Mesenteric fat pad (tissue), 1 donor: Measurements from ENCODE around the gene KRTAP1-1. TPM values are rescaled to one million over a fixed set of nuclear protein-coding genes. Genes with fewer than 3 reads are reported as not detected.
"Not testable (repeated sequence)": the region's sequence is repeated elsewhere in the genome, so short reads cannot be mapped to it uniquely, and the experiment has no call there.

ENCODE experiments used
- DNase-seq: peaks from one replicate; pipeline ENCODE4 v3.0.0-alpha.2; 2020; ENCODE audit warnings: low spot score
- total RNA-seq: library from RNA; stranded (reverse); fragmentation: NEBNext Ultra II Directional; extraction: Animal tissue kit (Norgen Biotek cat#: 25700); gene quantifications from one replicate; pipeline ENCODE4 v1.2.1, GENCODE V29; 2021
- donor health status: DM: yes; HTN: yes; CAD: no.

Gene KRTAP1-1
- total RNA-seq, 1 donor from 2014 or later = not detected

DNA sequence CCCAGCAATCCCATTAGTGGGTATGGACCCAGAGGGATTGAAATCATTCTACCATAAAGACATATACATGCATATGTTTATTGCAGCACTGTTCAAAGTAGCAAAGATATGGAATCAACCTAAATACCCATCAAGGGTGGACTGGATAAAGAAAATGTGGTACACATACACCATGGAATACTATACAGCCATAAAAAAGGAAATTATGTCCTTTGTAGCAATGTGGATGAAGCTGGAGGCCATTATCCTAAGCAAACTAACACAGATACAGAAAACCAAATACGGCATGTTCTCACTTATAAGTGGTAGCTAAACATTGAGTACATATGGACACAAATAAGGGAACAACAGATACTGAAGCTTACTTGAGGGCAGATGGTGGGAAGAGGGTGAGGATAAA, 16.3 kb upstream of the KRTAP1-1 start:
- DNase-seq = no peak

DNA sequence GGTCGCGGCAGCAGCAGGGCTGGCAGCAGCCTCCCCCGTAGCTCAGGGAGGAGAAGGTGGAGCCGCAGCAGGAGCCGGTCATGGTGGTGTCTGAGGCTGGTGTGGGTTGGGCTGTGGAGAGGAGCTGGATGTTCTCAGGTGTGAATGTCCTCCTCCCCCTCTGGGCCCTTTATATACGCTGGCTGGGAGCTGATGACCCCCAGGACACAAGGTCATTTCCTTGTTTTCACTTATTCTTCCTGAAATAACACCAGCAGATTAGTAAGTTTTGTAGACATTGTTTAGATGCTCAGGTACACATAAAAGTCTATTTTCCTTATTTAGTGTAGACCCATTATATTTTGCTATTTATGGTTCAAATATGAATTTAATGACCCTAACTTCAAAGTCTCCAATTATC, 13.9 kb upstream of the KRTAP1-1 start, which contains the start of gene KRTAP2-2:
Gene KRTAP2-2, minus strand, starts transcription at position 101 of the 400 bp plus-strand sequence. Its CDS starts 19 bp downstream, at position 82.
- not testable (repeated sequence) for DNase-seq

DNA sequence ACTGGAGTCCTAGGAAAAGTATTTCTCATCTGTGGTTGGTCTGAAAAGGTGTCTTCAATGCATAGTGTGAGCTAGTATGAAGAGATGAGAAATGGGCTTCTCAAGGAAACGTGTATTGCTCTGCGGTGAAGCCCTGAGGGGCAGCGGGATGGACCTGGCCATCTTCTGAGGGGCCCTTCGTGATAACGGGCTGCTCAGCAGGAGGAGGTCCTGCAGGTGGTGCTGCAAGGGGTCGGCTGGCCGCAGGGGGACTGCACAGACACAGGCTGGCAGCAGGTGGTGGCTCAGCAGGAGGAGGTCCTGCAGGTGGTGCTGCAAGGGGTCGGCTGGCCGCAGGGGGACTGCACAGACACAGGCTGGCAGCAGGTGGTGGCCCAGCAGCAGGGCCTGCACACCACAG, 13.3 kb upstream of the KRTAP1-1 start:
- not testable (repeated sequence) for DNase-seq

DNA sequence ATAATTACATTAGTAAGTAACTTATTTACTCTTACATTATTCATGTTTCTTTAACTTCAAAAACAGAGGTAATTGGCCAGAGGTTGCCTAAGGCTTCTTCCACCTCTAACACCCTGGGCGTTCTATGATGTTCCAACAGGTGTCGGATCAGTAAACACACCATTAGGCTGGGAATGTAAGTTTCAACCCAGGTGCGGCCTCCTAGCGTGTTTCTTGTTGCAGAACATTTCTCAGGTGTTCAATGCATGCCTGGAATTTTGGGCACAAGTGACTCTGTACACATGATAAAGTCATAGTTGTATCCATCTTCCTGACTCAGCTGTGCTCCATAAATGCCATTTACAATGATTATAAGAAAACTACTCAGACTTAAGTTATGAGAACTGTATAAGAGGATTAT, 12.8 kb upstream of the KRTAP1-1 start:
- DNase-seq = no peak

DNA sequence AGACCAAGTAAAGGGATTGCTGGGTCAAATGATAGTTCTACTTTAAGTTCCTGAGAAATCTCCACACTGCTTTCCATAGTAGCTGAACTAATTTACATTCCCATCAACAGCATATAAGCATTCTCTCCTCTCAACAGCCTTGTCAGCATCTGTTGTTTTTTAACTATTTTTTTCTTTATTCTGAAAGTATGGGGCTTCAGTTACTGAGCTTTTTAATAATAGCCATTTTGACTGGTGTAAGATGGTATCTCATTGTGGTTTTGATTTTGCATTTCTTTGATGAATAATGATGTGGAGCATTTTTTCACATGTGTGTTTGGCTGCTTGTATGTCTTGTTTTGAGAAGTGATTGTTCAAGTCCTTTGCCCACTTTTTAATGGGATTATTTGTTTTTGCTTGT, 11.3 kb upstream of the KRTAP1-1 start:
- no peak for DNase-seq

DNA sequence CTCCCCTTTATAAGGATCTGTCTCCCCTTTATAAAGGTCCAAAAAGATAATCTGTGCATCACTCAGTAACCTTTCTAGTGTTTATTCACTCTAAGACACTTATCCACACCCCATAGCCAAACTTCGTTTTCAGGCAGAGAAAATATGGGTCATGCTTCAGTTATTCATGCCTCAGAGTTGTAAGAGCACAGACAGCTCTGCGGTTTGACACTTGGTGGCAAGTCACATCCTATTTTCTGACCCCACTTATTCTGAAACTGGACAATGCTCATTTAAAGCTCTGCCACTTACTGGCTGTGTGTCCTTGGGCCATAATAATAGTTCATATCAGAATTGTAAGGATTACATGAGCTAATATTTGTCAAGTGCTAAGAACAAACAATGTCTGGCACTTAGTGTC, 7.9 kb upstream of the KRTAP1-1 start:
- no peak for DNase-seq

DNA sequence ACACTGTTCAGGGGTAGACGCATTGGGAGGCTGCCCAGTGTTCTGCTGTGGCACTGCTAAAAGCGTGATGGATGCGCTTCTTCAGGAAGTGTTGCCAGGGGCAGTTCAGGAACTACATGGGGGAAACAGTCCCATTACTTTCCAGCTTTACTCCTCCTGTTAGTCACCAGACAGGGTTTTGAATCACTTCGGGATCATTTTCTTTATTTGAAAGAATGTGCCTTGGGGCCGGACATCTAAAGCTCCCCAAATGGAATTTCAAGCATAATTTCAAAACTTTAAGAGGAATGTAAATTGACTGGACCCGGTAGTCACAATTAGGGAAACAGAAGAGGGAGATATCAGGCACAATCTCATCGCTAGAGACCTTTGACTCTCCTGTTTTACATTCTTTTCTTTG, 7.2 kb upstream of the KRTAP1-1 start:
- no peak for DNase-seq

DNA sequence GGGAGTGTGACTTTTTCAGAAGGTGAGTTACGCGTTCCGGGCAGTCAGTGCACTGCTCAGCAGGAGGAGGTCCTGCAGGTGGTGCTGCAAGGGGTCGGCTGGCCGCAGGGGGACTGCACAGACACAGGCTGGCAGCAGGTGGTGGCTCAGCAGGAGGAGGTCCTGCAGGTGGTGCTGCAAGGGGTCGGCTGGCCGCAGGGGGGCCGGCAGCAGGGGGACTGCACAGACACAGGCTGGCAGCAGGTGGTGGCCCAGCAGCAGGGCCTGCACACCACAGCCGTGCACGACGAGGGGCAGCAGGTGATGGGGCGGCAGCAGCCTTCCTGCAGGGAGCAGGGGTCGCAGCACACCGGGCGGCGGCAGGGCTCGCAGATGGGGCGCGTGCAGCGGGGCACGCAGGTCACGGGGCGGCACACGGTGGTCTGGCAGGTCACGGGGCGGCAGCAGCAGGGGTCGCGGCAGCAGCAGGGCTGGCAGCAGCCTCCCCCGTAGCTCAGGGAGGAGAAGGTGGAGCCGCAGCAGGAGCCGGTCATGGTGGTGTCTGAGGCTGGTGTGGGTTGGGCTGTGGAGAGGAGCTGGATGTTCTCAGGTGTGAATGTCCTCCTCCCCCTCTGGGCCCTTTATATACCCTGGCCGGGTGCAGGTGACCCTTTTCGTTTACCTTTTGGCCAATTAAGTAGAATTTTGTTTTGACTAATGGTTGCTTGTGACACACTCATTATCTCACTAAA, 5.7 kb upstream of the KRTAP1-1 start, which contains the start of gene KRTAP2-1:
Gene KRTAP2-1, minus strand, starts transcription at position 582 of the 731 bp plus-strand sequence. Its CDS starts 49 bp downstream, at position 533.
- DNase-seq = not testable (repeated sequence)

DNA sequence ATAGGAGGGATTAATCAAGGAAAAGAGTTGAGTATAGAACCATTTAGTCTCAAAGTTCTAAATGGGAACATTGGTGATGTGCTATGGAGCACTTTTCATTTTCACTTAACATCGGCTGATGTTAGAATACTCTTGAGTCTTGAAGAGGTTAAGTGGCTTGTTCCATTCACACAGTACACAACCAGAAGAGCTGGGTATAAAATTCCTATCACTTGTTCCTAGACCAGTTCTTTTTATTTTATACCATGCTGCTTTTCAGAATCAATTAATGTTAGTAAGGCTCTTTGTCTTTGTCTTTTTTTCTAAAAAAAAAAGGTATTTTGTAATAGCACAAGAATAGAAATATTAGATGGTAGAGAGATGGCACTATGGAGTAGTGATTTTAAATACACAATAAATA, 1.7 kb upstream of the KRTAP1-1 start:
- no peak for DNase-seq

DNA sequence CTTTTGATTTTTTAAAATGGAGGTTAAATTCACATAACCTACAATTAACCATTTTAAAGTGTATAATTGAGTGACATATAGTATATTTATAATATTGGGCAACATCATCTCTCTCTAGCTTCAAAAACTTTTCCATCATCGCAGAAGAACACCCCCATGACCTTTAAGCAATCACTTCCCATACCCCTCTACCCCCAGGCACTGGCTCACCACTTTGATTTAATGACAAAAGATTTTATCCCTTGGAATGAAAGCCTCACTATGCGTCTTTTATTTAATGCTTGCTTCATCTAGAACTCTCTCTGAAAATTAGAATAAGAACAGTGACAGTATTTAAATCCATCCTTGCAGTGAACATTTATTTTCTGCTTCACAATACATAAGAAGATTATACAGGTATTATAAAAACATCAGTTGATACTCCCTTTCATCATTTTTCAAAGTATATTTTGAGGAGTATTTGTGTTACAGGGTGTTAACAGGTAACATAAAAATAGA, 3.3 kb downstream of the KRTAP1-1 start:
- no peak for DNase-seq

DNA sequence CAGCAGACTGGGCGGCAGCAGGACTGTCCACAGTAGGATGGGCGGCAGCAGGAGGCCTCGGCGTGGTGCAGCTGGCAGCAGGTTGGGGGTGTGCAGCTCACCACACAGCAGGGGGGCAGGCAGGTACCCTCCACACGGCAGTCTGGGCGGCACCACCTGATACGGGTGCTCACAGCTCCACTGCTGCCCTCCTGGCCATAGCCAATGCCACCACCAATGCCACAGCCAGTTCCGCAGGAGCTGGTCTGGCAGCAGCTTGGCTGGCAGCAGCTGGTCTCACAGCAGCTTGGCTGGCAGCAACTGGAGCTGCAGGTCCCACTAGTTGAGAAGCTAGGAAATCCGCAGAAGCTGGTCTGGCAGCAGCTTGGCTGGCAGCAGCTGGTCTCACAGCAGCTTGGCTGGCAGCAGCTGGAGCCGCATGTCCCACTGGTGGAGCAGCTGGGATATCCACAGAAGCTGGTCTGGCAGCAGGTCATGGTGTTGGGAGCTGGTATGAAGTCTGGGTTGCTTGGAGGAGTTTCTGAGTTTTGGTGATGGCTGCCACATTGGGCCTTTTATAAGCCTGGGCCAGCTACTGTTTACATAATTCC, 6.8 kb downstream of the KRTAP1-1 start, which contains the start of gene KRTAP1-3:
Gene KRTAP1-3, minus strand, starts transcription at position 529 of the 590 bp plus-strand sequence. Its CDS starts 53 bp downstream, at position 476.
- not testable (repeated sequence) for DNase-seq

DNA sequence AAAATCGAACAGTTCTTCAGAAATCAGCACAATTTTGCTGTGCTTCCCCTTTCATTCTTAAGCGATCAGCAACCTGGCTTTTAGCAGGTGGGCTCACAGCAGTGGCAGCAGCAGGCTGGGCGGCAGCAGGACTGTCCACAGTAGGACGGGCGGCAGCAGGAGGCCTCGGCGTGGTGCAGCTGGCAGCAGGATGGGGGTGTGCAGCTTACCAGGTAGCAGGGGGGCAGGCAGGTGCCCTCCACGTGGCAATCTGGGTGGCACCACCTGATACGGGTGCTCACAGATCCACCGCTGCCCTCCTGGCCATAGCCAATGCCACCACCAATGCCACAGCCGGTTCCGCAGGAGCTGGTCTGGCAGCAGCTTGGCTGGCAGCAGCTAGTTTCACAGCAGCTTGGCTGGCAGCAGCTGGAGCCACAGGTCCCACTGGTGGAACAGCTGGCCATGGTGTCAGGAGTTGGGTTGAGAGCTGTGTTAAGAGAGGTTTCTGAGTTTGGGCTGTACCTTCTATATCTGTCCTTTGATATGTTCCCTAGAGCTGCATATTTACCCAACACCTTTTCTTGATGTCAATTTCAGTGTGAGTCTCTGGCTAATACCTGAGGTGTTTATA, 11.5 kb downstream of the KRTAP1-1 start, which contains the start of gene KRTAP1-4:
Gene KRTAP1-4, minus strand, starts transcription at position 563 of the 613 bp plus-strand sequence. Its CDS starts 117 bp downstream, at position 446.
- no peak for DNase-seq

DNA sequence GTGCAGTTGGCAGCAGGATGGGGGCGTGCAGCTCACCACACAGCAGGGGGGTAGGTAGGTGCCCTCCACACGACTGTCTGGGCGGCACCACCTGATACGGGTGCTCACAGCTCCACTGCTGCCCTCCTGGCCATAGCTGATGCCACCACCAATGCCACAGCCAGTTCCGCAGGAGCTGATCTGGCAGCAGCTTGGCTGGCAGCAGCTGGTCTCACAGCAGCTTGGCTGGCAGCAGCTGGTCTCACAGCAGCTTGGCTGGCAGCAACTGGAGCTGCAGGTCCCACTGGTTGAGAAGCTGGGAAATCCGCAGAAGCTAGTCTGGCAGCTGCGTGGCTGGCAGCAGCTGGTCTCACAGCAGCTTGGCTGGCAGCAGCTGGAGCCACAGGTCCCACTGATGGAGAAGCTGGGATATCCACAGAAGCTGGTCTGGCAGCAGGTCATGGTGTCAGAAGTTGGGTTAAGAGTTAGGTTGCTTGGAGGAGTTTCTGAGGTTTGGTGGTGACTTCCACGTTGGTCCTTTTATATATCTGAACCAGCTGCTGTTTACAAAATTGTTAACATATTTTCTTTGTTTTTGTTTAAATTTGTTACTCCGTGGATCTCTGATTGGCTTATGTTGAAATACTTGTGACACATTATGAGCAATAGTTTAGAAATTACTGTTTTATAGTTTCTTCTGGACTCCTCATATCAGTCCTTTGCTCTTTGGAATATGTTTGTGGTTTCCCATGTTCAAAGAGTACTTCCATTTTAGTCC, 14.4 kb downstream of the KRTAP1-1 start, which contains the start of gene KRTAP1-5:
Gene KRTAP1-5, minus strand, starts transcription at position 494 of the 757 bp plus-strand sequence. Its CDS starts 53 bp downstream, at position 441.
- DNase-seq = no peak

DNA sequence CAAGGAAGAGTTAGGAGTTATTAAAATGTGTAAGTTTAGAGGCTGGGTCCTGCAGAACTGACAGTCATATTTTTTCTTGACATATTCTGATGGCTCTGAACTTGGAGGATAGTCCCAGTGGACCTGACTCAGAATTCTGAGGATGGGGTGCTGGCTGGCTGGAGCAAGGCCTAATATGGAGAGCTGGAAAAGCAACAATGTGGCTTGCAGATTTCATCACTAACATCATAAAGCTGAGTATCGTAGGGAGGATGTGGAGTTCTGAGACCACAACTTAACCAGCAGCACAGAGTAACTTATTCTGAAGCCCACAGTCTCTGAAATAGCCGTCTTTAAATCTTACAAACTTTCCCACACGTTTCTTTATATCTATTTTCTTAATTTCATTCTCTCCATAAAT, 16.6 kb downstream of the KRTAP1-1 start:
- no peak for DNase-seq

DNA sequence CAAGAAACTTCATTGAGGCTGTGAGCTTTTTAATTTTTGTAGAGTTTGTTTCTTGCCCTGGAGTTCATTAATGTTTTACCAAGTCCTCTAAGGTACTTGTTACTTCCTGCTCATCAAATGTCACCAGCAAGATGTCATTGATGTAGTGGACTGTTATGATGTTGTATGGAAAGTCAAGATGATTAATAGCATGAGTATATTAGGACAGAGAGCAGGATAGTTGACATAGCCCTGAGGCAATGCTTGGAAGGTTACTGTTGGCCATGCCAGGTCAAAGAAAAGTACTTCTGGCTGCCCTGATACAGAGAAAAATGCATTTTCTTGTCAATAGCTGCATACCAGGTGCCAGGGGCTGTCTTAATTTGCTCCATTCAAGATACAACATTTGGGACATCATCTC, 20.9 kb downstream of the KRTAP1-1 start:
- no peak for DNase-seq

DNA sequence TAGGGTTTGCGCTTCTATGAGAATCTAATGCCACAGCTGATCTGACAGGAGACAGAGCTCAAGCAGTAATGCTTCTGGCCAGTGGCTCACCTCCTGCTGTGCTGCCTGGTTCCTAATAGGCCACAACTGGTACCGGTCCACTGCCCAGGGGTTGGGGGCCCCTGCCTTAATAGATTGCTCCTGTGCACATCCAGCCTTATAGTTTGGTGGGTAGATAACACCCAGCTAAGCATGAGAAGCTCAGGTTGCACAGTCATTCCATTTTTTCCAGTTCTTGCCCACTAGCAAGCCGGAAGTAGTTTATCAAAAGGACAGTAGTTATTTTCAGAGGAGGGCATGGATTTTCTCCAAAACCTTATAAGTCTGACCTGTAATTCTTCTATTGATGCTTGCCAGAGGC, 21.8 kb downstream of the KRTAP1-1 start:
- no peak for DNase-seq

DNA sequence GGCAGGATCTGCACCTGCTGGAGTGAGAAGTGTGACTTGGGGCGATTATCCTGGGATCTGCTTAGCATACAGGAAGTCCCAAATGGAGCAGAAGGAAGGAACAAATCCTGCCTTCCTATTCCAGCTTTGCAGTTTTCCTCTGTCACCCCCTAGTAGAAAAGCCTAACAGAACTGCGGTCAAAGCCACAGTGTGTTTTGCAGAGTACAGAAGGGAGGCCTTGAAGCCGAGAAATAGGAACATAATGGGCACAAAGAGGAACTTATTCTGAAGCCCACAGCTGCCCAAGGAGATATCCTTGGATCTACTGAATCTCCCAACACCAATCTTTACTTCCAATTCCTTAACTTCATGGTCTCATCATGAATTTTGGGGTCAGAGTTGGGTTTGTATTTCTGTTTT, 22.7 kb downstream of the KRTAP1-1 start:
- no peak for DNase-seq

DNA sequence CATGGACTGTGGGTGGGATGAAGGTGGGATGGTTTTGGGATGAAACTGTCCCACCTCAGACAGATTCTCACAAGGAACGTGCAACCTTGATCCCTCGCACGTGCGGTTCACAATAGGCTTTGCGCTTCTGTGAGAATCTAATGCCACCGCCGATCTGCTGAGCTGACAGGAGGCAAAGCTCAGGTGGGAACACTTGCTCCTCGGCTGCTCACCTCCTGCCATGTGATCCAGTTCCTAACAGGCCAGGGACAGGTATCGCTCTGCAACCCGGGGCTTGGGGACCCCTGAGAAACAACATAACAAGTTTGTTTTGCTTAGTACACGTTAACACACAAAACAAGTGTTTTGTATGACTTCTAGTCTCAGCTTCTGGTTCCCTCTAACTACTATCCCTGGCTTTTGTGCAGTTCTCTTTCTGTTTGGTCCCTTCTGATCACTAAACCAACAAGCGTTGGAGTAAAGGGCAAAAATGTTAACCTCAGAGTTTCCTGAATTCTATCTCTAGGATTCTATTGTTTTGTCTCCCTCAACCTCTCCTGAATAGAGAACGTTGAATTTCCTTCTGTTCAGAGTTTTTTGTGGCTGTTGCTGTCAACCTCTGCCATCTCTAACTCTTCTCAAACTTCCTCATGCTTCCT, 24.6 kb downstream of the KRTAP1-1 start:
- no peak for DNase-seq

DNA sequence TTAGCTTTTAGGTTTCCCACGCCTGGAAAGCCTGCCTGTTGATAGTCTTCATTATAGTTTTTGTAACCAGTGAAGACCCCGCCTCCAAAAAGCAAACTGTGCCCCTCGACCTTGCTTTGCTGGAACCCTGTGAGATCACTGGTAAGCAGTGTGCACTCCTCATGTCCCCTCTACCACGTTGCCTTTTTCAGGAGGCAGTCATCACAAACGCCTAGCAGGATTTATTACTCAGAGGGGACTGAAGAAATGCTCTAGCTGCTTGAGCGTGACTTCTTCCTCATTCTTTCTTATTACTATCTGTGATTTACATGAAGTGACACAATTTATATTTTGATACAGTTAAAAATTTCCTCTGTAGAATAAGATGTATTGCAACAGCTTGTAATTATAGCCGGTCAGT, 25.8 kb downstream of the KRTAP1-1 start:
- no peak for DNase-seq

DNA sequence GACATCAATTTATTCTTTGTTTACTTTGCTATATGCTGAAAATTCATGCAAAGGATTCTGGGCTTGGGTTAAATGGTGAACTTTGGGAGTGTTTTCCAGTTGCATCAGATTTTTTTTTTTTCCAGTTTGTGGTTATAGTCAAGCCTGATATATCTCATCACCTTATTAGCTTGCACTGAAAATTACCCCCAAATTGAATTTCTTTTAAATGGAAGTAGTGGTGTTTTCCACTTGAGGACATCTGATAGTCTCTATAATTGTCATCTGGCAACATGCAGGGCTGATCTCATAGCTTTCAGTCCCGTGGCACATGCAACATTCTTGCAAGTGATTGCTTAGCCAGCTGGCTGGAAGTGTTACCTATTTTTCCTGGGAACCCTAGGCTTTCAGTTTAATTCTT, 27.6 kb downstream of the KRTAP1-1 start:
- DNase-seq = no peak
